ENCODE measurements around the gene PDSS1. TPM values are rescaled to one million over a fixed set of nuclear protein-coding genes. Genes with fewer than 3 reads are reported as not detected.
A peak's percentile ranks its signal among the peaks of the same experiment; 100 is the strongest.

Gene PDSS1
- total and polyA plus RNA-seq, 11 donors = 1.8 to 13.5 (median 5.6) TPM

GRCh38 chr10:26730552-26730951 lies 33.1 kb downstream of the PDSS1 start:
- Histone ChIP-seq H3K4me1 (no peaks in the 10 kb centered on the region), H3K27ac (no peak overlapping the region), H3K36me3 (peaks cover 0 to 70% (median 50%) of the 10 kb centered on the region in 9 donors), H3K27me3 (no peaks in the 10 kb centered on the region), H3K9me3 (no peaks in the 10 kb centered on the region), H3K4me3 (no peak overlapping the region)
- DNase-seq (no peak), ATAC-seq (no peak)
- 89 to 97% (median 95%) methylated on average over 2 of the region's 2 CpGs for WGBS, 4 donors
- intact Hi-C loops (cut with DNase I) = no loop called here
- TF ChIP-seq CTCF (IDR thresholded peaks at IDR 0.05) (no peak), POLR2A (IDR thresholded peaks at IDR 0.05) (no peak)

- TF ChIP-seq CTCF (IDR thresholded peaks at IDR 0.05) (no peak), POLR2A (IDR thresholded peaks at IDR 0.05) (no peak)
- DNase-seq = no peak
- Histone ChIP-seq H3K27ac (no peak overlapping the region), H3K4me1 (peaks cover 0 to 17% (median 0%) of the 10 kb centered on the region in 12 donors), H3K27me3 (no peaks in the 10 kb centered on the region), H3K9me3 (no peaks in the 10 kb centered on the region), H3K4me3 (no peak overlapping the region), H3K36me3 (peaks cover 0 to 75% (median 60%) of the 10 kb centered on the region in 9 donors)
- intact Hi-C loops (cut with DNase I) = no loop called here
- no peak for ATAC-seq
- WGBS, 4 donors = 79 to 87% (median 87%) methylated on average over 14 of the region's 14 CpGs
These were observed 36.5 kb downstream of the PDSS1 start for GRCh38 chr10:26733750-26734568.

GRCh38 chr10:26735435-26735834 lies 37.9 kb downstream of the PDSS1 start:
- intact Hi-C loops (cut with DNase I) = no loop called here
- 85 to 93% (median 91%) methylated on average over 4 of the region's 4 CpGs for WGBS, 4 donors
- Histone ChIP-seq H3K4me3 (no peak overlapping the region), H3K4me1 (peaks cover 0 to 30% (median 0%) of the 10 kb centered on the region in 12 donors), H3K9me3 (no peaks in the 10 kb centered on the region), H3K27me3 (no peaks in the 10 kb centered on the region), H3K27ac (no peak overlapping the region), H3K36me3 (peaks cover 0 to 72% (median 58%) of the 10 kb centered on the region in 9 donors)
- no peak for ATAC-seq
- TF ChIP-seq CTCF (IDR thresholded peaks at IDR 0.05) (no peak), POLR2A (IDR thresholded peaks at IDR 0.05) (no peak)
- no peak for DNase-seq

GRCh38 chr10:26737730-26738129 lies 40.2 kb downstream of the PDSS1 start:
- peaks cover 0 to 72% (median 47%) of the 10 kb centered on the region in 9 donors for H3K36me3 ChIP-seq
- intact Hi-C loops (cut with DNase I) = no loop called here
- peak; percentile 58 to 77 (median 71) for ATAC-seq

More at GRCh38 chr10:26737730-26738129, 40.2 kb downstream of the PDSS1 start:
- Histone ChIP-seq H3K4me1 (peaks cover 0 to 31% (median 0%) of the 10 kb centered on the region in 12 donors), H3K27me3 (no peaks in the 10 kb centered on the region), H3K27ac (peak overlapping the region in 1 of 12 donors; percentile 77), H3K9me3 (no peaks in the 10 kb centered on the region), H3K4me3 (no peak overlapping the region)
- no peak for DNase-seq
- 56 to 81% (median 72%) methylated on average over 1 of the region's 1 CpG for WGBS, 4 donors
- TF ChIP-seq CTCF (IDR thresholded peaks at IDR 0.05) = no peak
- TF ChIP-seq POLR2A (IDR thresholded peaks at IDR 0.05) = no peak
